HL-60 (cell line): Measurements from ENCODE around the gene LIPC.

Experiments
- POLR2AphosphoS5 ChIP-seq: IDR thresholded peaks from 2 replicates; pipeline ENCODE4 v1.6.1; 2012; ENCODE audit warnings: low read depth
- TF ChIP-seq, protein P1 (sequence below): IDR thresholded peaks from 2 replicates; pipeline ENCODE4 v1.6.1; 2012; ENCODE audit warnings: low read depth; ENCODE audit not compliant: insufficient replicate concordance
- TF ChIP-seq, protein P2 (sequence below): IDR thresholded peaks from one replicate; pipeline ENCODE4 v1.5.1; 2011; ENCODE audit warnings: low read length, control low read depth, inconsistent platforms; ENCODE audit not compliant: insufficient read depth

DNA sequence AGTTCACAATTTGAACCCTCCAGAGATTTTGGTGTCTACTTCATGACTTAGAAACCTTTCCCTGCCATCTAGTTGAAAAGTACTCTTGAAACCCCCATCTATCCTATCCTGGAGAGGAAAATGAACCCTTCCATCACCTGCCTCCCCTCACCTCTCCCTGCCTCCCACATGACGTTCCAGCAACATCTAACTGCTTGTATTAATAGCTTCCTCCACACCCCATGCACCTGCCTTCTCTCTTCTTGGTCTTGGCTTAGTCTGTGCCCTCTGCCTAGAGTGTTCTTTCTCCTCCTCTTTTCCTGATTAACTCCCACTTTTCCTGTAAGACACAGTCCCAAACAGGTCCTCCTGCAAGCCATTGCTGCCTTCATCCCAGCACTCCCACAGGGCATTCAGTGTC, 107.8 kb downstream of the LIPC start:
- TF ChIP-seq, protein P1, sequence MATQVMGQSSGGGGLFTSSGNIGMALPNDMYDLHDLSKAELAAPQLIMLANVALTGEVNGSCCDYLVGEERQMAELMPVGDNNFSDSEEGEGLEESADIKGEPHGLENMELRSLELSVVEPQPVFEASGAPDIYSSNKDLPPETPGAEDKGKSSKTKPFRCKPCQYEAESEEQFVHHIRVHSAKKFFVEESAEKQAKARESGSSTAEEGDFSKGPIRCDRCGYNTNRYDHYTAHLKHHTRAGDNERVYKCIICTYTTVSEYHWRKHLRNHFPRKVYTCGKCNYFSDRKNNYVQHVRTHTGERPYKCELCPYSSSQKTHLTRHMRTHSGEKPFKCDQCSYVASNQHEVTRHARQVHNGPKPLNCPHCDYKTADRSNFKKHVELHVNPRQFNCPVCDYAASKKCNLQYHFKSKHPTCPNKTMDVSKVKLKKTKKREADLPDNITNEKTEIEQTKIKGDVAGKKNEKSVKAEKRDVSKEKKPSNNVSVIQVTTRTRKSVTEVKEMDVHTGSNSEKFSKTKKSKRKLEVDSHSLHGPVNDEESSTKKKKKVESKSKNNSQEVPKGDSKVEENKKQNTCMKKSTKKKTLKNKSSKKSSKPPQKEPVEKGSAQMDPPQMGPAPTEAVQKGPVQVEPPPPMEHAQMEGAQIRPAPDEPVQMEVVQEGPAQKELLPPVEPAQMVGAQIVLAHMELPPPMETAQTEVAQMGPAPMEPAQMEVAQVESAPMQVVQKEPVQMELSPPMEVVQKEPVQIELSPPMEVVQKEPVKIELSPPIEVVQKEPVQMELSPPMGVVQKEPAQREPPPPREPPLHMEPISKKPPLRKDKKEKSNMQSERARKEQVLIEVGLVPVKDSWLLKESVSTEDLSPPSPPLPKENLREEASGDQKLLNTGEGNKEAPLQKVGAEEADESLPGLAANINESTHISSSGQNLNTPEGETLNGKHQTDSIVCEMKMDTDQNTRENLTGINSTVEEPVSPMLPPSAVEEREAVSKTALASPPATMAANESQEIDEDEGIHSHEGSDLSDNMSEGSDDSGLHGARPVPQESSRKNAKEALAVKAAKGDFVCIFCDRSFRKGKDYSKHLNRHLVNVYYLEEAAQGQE = no peak
- TF ChIP-seq, protein P2, sequence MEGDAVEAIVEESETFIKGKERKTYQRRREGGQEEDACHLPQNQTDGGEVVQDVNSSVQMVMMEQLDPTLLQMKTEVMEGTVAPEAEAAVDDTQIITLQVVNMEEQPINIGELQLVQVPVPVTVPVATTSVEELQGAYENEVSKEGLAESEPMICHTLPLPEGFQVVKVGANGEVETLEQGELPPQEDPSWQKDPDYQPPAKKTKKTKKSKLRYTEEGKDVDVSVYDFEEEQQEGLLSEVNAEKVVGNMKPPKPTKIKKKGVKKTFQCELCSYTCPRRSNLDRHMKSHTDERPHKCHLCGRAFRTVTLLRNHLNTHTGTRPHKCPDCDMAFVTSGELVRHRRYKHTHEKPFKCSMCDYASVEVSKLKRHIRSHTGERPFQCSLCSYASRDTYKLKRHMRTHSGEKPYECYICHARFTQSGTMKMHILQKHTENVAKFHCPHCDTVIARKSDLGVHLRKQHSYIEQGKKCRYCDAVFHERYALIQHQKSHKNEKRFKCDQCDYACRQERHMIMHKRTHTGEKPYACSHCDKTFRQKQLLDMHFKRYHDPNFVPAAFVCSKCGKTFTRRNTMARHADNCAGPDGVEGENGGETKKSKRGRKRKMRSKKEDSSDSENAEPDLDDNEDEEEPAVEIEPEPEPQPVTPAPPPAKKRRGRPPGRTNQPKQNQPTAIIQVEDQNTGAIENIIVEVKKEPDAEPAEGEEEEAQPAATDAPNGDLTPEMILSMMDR = no peak
- no peak for TF ChIP-seq POLR2AphosphoS5
